CD4-positive, alpha-beta T cell (primary cell): ENCODE data around the gene USP2. TPM values are rescaled to one million over a fixed set of nuclear protein-coding genes. Genes with fewer than 3 reads are reported as not detected.

Experiments
- ATAC-seq: fragments of 200-7000 bp; cut with Tn5 transposase; one replicate; pipeline ENCODE4 v1.10.0; 2022; ENCODE audit warnings: mild to moderate bottlenecking; ENCODE audit not compliant: poor library complexity
- CTCF ChIA-PET: fragments of 350-600 bp; sonication (Branson Sonifier 250); formaldehyde crosslinking; loops from one replicate; lab custom pipeline; 2021; ENCODE audit warnings: antibody characterized with exemption, inconsistent platforms; lab: Charles Lee
- POLR2A ChIA-PET: fragments of 350-600 bp; sonication (Branson Sonifier 250); formaldehyde crosslinking; loops from one replicate; lab custom pipeline; 2021; ENCODE audit warnings: antibody characterized with exemption, inconsistent platforms; lab: Charles Lee
- DNase-seq, 14 experiments: peaks; one replicate each; pipeline ENCODE4 v3.0.0-alpha.2; 2013 to 2020; ENCODE audit warnings: mixed read lengths in 2 of 14
- H3K27ac ChIP-seq, 2 donors: one replicate each; pipeline versions ENCODE4 v1.5.1 to v1.7.0; 2013; ENCODE audit warnings: low read length in 2 of 2, low read depth in 1 of 2, mild to moderate bottlenecking in 1 of 2
- H3K27me3 ChIP-seq, 2 experiments: 1 replicate in 1 of 2; 2 replicates in 1 of 2; pipeline versions ENCODE4 v1.6.1 to v1.7.0; 2013; ENCODE audit warnings: low read length in 2 of 2, control low read depth in 1 of 2, mild to moderate bottlenecking in 1 of 2, moderate library complexity in 1 of 2; ENCODE audit not compliant: insufficient read depth in 2 of 2, control insufficient read depth in 1 of 2
- H3K36me3 ChIP-seq: one replicate; pipeline ENCODE4 v1.6.1; 2013; ENCODE audit warnings: low read length, control low read depth; ENCODE audit not compliant: insufficient read depth
- H3K4me1 ChIP-seq: one replicate; pipeline ENCODE4 v1.6.1; 2013; ENCODE audit warnings: low read length, control low read depth; ENCODE audit not compliant: insufficient read depth
- H3K4me3 ChIP-seq: one replicate; pipeline ENCODE4 v1.5.1; 2013; ENCODE audit warnings: mild to moderate bottlenecking, low read length, moderate library complexity
- H3K9me3 ChIP-seq, 2 experiments: 1 replicate in 1 of 2; 2 replicates in 1 of 2; pipeline versions ENCODE4 v1.6.1 to v1.7.0; 2013; ENCODE audit warnings: low read length in 2 of 2, mild to moderate bottlenecking in 2 of 2, control low read depth in 1 of 2, moderate library complexity in 1 of 2; ENCODE audit not compliant: control insufficient read depth in 1 of 2, insufficient read depth in 1 of 2
- H3K27ac Mint-ChIP-seq: one replicate; pipeline ENCODE4 v1.8.0; 2020; ENCODE audit warnings: mixed read lengths
- H3K27me3 Mint-ChIP-seq: one replicate; pipeline ENCODE4 v1.8.0; 2021; ENCODE audit warnings: mixed read lengths
- H3K36me3 Mint-ChIP-seq: one replicate; pipeline ENCODE4 v1.8.0; 2021; ENCODE audit warnings: low read depth, mixed read lengths
- H3K4me1 Mint-ChIP-seq: one replicate; pipeline ENCODE4 v1.8.0; 2021; ENCODE audit warnings: low read depth, mixed read lengths
- H3K4me3 Mint-ChIP-seq: one replicate; pipeline ENCODE4 v1.8.0; 2020; ENCODE audit warnings: mild to moderate bottlenecking, mixed read lengths
- H3K9me3 Mint-ChIP-seq: one replicate; pipeline ENCODE4 v1.8.0; 2020; ENCODE audit warnings: mixed read lengths
- intact Hi-C, 2 experiments: fragments of 100-400 bp; cut with DNase I in 1 of 2; cut with micrococcal nuclease in 1 of 2; formaldehyde crosslinking; loops; one replicate each; pipeline versions ENCODE4 v1.15.1 to v1.9.0; 2023 to 2025; cut with DNase I, micrococcal nuclease
- total RNA-seq, 174 experiments: library from RNA in 2 of 174; stranded (reverse) in 2 of 174; gene quantifications; one replicate each; pipeline ENCODE4 v1.2.3 and lab custom pipeline; 2021 to 2026
- TF ChIP-seq, protein P1 (sequence below): fragments of 200-600 bp; IDR thresholded peaks from one replicate; pipeline ENCODE4 v1.8.0; 2022; ENCODE audit warnings: antibody characterized with exemption, mild to moderate bottlenecking

USP2 gene
- total RNA-seq, 2 experiments from 2014 or later: 2.0 to 2.6 TPM

DNA sequence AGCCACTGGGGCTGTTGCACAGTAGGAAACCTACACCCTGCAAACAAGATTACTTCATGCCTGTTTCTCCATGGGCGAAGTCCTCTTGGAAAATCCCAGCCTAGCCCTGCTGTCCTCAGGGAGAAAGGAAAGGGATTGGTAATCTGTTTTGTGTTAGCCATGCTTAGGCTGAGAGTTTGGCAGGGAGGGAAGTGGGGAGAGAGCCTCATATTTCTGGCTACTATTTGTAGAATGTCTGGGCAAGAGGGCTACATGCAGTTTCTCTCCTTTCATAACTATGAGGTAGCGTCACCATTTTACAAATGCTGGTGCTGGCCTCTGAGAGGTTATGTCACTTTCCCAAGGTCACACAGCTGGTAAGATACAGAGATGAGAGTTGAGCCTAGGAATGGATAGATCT lies 34.2 kb downstream of the USP2 start:
- TF ChIP-seq, protein P1, sequence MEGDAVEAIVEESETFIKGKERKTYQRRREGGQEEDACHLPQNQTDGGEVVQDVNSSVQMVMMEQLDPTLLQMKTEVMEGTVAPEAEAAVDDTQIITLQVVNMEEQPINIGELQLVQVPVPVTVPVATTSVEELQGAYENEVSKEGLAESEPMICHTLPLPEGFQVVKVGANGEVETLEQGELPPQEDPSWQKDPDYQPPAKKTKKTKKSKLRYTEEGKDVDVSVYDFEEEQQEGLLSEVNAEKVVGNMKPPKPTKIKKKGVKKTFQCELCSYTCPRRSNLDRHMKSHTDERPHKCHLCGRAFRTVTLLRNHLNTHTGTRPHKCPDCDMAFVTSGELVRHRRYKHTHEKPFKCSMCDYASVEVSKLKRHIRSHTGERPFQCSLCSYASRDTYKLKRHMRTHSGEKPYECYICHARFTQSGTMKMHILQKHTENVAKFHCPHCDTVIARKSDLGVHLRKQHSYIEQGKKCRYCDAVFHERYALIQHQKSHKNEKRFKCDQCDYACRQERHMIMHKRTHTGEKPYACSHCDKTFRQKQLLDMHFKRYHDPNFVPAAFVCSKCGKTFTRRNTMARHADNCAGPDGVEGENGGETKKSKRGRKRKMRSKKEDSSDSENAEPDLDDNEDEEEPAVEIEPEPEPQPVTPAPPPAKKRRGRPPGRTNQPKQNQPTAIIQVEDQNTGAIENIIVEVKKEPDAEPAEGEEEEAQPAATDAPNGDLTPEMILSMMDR: no peak
- Histone ChIP-seq H3K4me1 (peaks cover 6% of the 10 kb centered on the region), H3K27ac (no peak overlapping the region), H3K4me3 (no peak overlapping the region), H3K9me3 (no peaks in the 10 kb centered on the region), H3K27me3 (peaks cover 3 to 14% of the 10 kb centered on the region in 2 experiments), H3K36me3 (no peaks in the 10 kb centered on the region)
- Mint-ChIP-seq H3K4me1 (peaks cover 4% of the 10 kb centered on the region), H3K27ac (no peak overlapping the region), H3K4me3 (no peak overlapping the region), H3K27me3 (peaks cover 59% of the 10 kb centered on the region), H3K36me3 (no peaks in the 10 kb centered on the region), H3K9me3 (no peaks in the 10 kb centered on the region)
- ATAC-seq (no peak), DNase-seq (no peak)
- POLR2A ChIA-PET: no interaction called here
- intact Hi-C loops: no loop called here
- CTCF ChIA-PET: interaction anchor here (1.1 kb wide), 1 partner anchor 9 kb away, joined by 3 read pairs; no protein-coding TSS in a partner anchor

DNA sequence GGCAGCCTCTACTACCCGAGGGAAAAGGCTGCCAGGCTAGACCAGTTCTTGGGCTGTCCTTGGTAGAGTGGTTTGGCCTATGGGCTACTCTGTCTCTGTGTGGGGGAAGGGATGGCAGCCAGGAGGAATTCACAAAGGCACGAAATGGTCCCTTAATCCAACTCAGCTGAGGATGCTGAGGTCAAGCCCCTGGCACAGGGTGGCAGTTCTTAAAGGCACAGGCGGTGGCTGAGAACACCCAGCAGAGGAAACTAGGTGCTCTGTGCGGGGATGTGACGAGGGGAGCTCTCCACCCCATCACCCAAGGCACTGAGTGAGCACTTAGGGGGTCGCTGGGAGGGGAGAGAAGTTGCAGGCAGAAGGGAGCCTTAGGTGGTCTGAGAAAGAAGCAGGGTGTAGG lies 34.9 kb downstream of the USP2 start, which contains the start of gene MFRP:
MFRP (minus strand) TSS at position 101 of the 400 bp plus-strand sequence. CDS start 192 bp downstream, outside the sequence.
- Histone ChIP-seq H3K9me3 (peaks cover 0 to under 1% of the 10 kb centered on the region in 2 experiments), H3K36me3 (no peaks in the 10 kb centered on the region), H3K27ac (no peak within 1 kb of the TSS), H3K27me3 (peaks cover 4 to 14% of the 10 kb centered on the region in 2 experiments), H3K4me1 (peaks cover 6% of the 10 kb centered on the region), H3K4me3 (no peak within 1 kb of the TSS)
- TF ChIP-seq, protein P1: no peak
- intact Hi-C loops: no loop called here
- POLR2A ChIA-PET: no interaction called here
- H3K4me3 Mint-ChIP-seq: no peak within 1 kb of the TSS
- H3K9me3 Mint-ChIP-seq: no peaks in the 10 kb centered on the region
- no peak for DNase-seq
- H3K4me1 Mint-ChIP-seq: peaks cover 4% of the 10 kb centered on the region
- no peak for ATAC-seq
- no peak within 1 kb of the TSS for H3K27ac Mint-ChIP-seq
- H3K27me3 Mint-ChIP-seq: peaks cover 59% of the 10 kb centered on the region
- no peaks in the 10 kb centered on the region for H3K36me3 Mint-ChIP-seq
- CTCF ChIA-PET: no interaction called here

DNA sequence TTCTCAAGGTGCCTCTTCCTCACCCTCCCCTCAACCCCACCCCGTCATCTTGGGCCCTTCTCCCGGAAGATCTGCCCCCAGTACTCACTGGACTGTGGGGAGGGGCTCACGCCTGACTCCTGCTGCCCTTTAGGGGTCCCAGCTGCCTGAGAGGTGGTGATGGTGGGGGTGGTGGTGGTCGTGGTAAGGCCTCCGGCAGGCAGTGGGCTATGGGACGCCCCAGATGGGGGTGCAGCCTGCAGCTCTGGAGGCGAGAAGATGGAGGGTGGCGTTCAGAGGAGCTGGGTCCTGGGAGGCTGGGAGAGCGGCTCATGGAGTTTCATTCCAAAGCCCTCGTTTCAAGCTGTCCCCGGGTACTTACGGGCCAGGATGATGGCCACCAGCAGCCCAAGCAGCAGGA lies 35.8 kb downstream of the USP2 start:
- DNase-seq (no peak), ATAC-seq (no peak)
- Histone ChIP-seq H3K27me3 (peaks cover 13 to 22% of the 10 kb centered on the region in 2 experiments), H3K4me3 (no peak overlapping the region), H3K27ac (no peak overlapping the region), H3K9me3 (peaks cover 0 to 5% of the 10 kb centered on the region in 2 experiments), H3K4me1 (peaks cover 10% of the 10 kb centered on the region), H3K36me3 (no peaks in the 10 kb centered on the region)
- TF ChIP-seq, protein P1: no peak
- CTCF ChIA-PET: interaction anchor here (1.3 kb wide), 1 partner anchor 35 kb away, joined by 3 read pairs; the partner anchor contains the start of gene USP2
- Mint-ChIP-seq H3K9me3 (no peaks in the 10 kb centered on the region), H3K27ac (no peak overlapping the region), H3K27me3 (peaks cover 62% of the 10 kb centered on the region), H3K4me1 (peaks cover 10% of the 10 kb centered on the region), H3K4me3 (no peak overlapping the region), H3K36me3 (no peaks in the 10 kb centered on the region)
- POLR2A ChIA-PET: no interaction called here
- intact Hi-C loops: no loop called here
